IPS-20b (cell line): ENCODE data around the gene ABHD2.

Experiments
- H3K27ac ChIP-seq: one replicate; pipeline ENCODE4 v1.5.1; 2013; ENCODE audit warnings: low read length
- H3K27me3 ChIP-seq: 2 replicates; pipeline ENCODE4 v1.6.1; 2013; ENCODE audit warnings: mild to moderate bottlenecking, low read length, inconsistent platforms; ENCODE audit not compliant: insufficient read depth
- H3K36me3 ChIP-seq: 2 replicates; pipeline ENCODE4 v1.6.1; 2013; ENCODE audit warnings: low read depth, mild to moderate bottlenecking, inconsistent platforms, low read length, moderate library complexity; ENCODE audit not compliant: insufficient read depth
- H3K4me1 ChIP-seq: 2 replicates; pipeline ENCODE4 v1.6.1; 2013; ENCODE audit warnings: mild to moderate bottlenecking, control low read depth, inconsistent platforms, low read length, moderate library complexity; ENCODE audit not compliant: insufficient read depth
- H3K4me3 ChIP-seq: 2 replicates; pipeline ENCODE4 v1.5.1; 2013; ENCODE audit warnings: mild to moderate bottlenecking, low read length, inconsistent platforms
- H3K9ac ChIP-seq: 2 replicates; pipeline ENCODE4 v1.6.1; 2013; ENCODE audit warnings: low read depth, mild to moderate bottlenecking, inconsistent platforms, low read length, moderate library complexity
- H3K9me3 ChIP-seq: 2 replicates; pipeline ENCODE4 v1.6.1; 2013; ENCODE audit warnings: mild to moderate bottlenecking, low read depth, low read length, inconsistent platforms; ENCODE audit not compliant: insufficient read depth

ABHD2 gene

GRCh38 chr15:89211678-89212170, 123.5 kb downstream of the ABHD2 start:
- Histone ChIP-seq H3K27me3 (no peaks in the 10 kb centered on the region), H3K36me3 (no peaks in the 10 kb centered on the region)

DNA sequence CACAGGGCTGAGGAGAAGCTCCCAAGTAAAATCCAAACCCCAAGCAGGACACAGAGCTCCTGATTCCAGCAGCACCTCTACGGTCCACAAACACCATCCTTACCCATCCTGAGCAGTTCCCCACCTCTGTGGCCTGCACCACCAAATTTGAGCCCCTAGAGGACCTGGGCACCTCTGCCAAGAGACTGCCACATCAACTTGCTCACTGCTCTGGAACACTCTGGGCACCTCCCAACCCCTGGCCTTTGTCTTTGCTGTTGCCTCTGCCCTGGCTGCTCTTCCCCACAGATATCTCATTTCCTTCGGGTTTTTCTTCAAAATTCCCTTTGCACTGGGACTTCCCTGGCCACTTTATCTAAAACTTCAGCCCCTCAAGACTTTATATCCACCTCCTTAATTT, 127.4 kb downstream of the ABHD2 start:
- Histone ChIP-seq H3K27me3 (no peaks in the 10 kb centered on the region), H3K36me3 (no peaks in the 10 kb centered on the region), H3K9ac (no peak overlapping the region), H3K27ac (no peak overlapping the region), H3K4me1 (no peaks in the 10 kb centered on the region), H3K9me3 (no peaks in the 10 kb centered on the region), H3K4me3 (no peak overlapping the region)

More at GRCh38 chr15:89211678-89212170, 123.5 kb downstream of the ABHD2 start:
- Histone ChIP-seq H3K27ac (no peak overlapping the region), H3K9ac (no peak overlapping the region), H3K9me3 (no peaks in the 10 kb centered on the region), H3K4me3 (no peak overlapping the region), H3K4me1 (no peaks in the 10 kb centered on the region)

GRCh38 chr15:89217031-89217430, 128.8 kb downstream of the ABHD2 start:
- H3K9ac ChIP-seq, result no peak overlapping the region
- no peaks in the 10 kb centered on the region for H3K9me3 ChIP-seq
- H3K27me3 ChIP-seq, result no peaks in the 10 kb centered on the region
- no peak overlapping the region for H3K4me3 ChIP-seq
- H3K36me3 ChIP-seq, result no peaks in the 10 kb centered on the region
- H3K27ac ChIP-seq, result no peak overlapping the region
- H3K4me1 ChIP-seq, result no peaks in the 10 kb centered on the region

GRCh38 chr15:89217686-89218376, 129.6 kb downstream of the ABHD2 start:
- no peaks in the 10 kb centered on the region for H3K36me3 ChIP-seq
- H3K27me3 ChIP-seq, result no peaks in the 10 kb centered on the region
- no peaks in the 10 kb centered on the region for H3K4me1 ChIP-seq
- no peak overlapping the region for H3K9ac ChIP-seq
- H3K27ac ChIP-seq, result no peak overlapping the region
- no peaks in the 10 kb centered on the region for H3K9me3 ChIP-seq
- H3K4me3 ChIP-seq, result no peak overlapping the region

GRCh38 chr15:89218531-89218930, 130.3 kb downstream of the ABHD2 start:
- H3K36me3 ChIP-seq, result no peaks in the 10 kb centered on the region
- H3K4me3 ChIP-seq, result no peak overlapping the region
- no peaks in the 10 kb centered on the region for H3K9me3 ChIP-seq
- no peaks in the 10 kb centered on the region for H3K27me3 ChIP-seq
- H3K27ac ChIP-seq, result no peak overlapping the region
- no peaks in the 10 kb centered on the region for H3K4me1 ChIP-seq
- H3K9ac ChIP-seq, result no peak overlapping the region

- no peaks in the 10 kb centered on the region for H3K27me3 ChIP-seq
Observed at GRCh38 chr15:89221543-89221942, 133.3 kb downstream of the ABHD2 start, which contains the start of gene RLBP1. Gene RLBP1, minus strand, starts transcription at chr15:89221579. Its CDS starts 2,604 bp downstream, at chr15:89218975.

GRCh38 chr15:89225588-89225987, 137.3 kb downstream of the ABHD2 start:
- H3K27ac ChIP-seq, result no peak overlapping the region
- no peak overlapping the region for H3K9ac ChIP-seq
- no peaks in the 10 kb centered on the region for H3K9me3 ChIP-seq
- H3K36me3 ChIP-seq, result no peaks in the 10 kb centered on the region
- H3K4me1 ChIP-seq, result no peaks in the 10 kb centered on the region
- no peak overlapping the region for H3K4me3 ChIP-seq
- H3K27me3 ChIP-seq, result no peaks in the 10 kb centered on the region

More at GRCh38 chr15:89221543-89221942, 133.3 kb downstream of the ABHD2 start, which contains the start of gene RLBP1:
- H3K36me3 ChIP-seq, result no peaks in the 10 kb centered on the region
- no peaks in the 10 kb centered on the region for H3K9me3 ChIP-seq
- no peak within 1 kb of the TSS for H3K27ac ChIP-seq
- H3K4me1 ChIP-seq, result no peaks in the 10 kb centered on the region
- no peak within 1 kb of the TSS for H3K9ac ChIP-seq
- H3K4me3 ChIP-seq, result no peak within 1 kb of the TSS

DNA sequence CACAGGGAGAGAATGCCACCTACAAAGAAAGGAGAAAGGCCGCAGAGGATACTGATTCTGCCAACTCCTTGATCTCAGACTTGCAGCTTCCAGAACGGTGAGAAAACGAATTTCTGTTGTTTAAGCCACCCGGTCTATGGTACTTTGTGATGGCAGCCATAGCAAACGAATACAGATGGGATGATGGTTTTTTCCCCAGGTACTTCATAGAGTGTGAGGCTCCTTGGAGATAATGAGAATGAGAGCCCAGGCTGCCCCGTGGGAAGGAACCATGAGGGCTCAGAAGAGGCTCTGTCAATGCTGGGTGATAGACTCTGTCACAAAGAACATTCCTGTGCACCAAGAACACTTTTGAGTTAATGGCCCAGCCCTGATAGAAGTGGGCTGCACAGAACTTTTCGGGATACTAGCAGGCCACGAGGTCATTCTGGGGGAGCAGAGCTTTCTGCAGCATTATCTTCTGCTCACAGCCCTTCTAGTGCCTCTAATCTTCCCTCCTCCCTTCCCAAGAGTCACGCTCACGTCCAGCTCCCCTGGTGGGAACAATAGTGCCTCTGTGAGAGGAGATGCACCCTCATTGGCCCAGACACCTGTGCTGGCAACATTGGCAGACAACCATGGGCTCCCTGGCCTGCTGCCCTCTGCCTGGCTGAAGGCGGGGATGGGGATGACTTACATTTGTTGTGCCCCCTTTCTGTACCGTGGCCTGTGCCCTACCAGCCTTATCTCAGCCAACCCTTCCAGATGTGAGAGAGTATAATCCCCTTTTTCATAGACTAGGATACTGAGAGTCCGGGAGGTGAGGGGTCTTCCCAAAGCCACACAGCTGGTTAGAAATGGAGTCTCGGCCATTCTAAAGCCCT, 138.3 kb downstream of the ABHD2 start:
- no peaks in the 10 kb centered on the region for H3K4me1 ChIP-seq
- no peak overlapping the region for H3K4me3 ChIP-seq
- no peak overlapping the region for H3K27ac ChIP-seq
- no peaks in the 10 kb centered on the region for H3K9me3 ChIP-seq
- H3K27me3 ChIP-seq, result no peaks in the 10 kb centered on the region
- no peaks in the 10 kb centered on the region for H3K36me3 ChIP-seq
- no peak overlapping the region for H3K9ac ChIP-seq

DNA sequence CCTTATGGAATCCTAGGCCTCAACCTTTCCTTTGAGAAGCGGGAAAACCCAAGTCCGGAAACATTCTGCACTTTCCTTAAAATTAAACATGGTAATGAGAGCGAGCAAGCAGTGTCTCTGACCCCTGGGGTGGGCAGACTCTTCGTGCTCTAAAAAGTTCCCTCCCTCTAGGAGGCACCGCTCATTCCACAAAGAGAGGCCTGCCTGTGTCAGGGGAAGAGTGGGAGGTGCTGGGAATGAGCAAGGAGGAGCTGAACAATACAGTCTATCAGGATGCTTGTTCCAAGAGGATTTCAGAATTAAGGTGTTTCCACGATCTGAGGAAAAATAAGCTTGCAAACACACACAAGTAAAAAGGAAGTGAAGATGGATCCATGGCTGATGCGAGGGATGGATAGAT, 139.2 kb downstream of the ABHD2 start:
- Histone ChIP-seq H3K27me3 (no peaks in the 10 kb centered on the region), H3K27ac (no peak overlapping the region), H3K9ac (no peak overlapping the region), H3K36me3 (no peaks in the 10 kb centered on the region), H3K4me1 (no peaks in the 10 kb centered on the region), H3K4me3 (no peak overlapping the region), H3K9me3 (no peaks in the 10 kb centered on the region)

- H3K4me1 ChIP-seq, result no peaks in the 10 kb centered on the region
- no peak overlapping the region for H3K9ac ChIP-seq
- H3K27ac ChIP-seq, result no peak overlapping the region
- H3K9me3 ChIP-seq, result no peaks in the 10 kb centered on the region
- H3K27me3 ChIP-seq, result no peaks in the 10 kb centered on the region
- no peaks in the 10 kb centered on the region for H3K36me3 ChIP-seq
- no peak overlapping the region for H3K4me3 ChIP-seq
Observed at GRCh38 chr15:89230277-89230676, 142.0 kb downstream of the ABHD2 start.

- Histone ChIP-seq H3K4me1 (no peaks in the 10 kb centered on the region), H3K4me3 (no peak overlapping the region), H3K9me3 (no peaks in the 10 kb centered on the region), H3K36me3 (no peaks in the 10 kb centered on the region), H3K27ac (no peak overlapping the region), H3K27me3 (no peaks in the 10 kb centered on the region), H3K9ac (no peak overlapping the region)
Observed at GRCh38 chr15:89231832-89232231, 143.6 kb downstream of the ABHD2 start.
